ENCODE data around the gene PANK2. TPM values are rescaled to one million over a fixed set of nuclear protein-coding genes. Genes with fewer than 3 reads are reported as not detected.
"Not testable (repeated sequence)": the region's sequence is repeated elsewhere in the genome, so short reads cannot be mapped to it uniquely, and the experiment has no call there.

The PANK2 gene
- total and polyA plus RNA-seq, 2 of the 8 experiments (the other 6 are each of a cell fraction or from before 2014, with no cell fraction given), result 17.1 to 57.5 TPM

DNA sequence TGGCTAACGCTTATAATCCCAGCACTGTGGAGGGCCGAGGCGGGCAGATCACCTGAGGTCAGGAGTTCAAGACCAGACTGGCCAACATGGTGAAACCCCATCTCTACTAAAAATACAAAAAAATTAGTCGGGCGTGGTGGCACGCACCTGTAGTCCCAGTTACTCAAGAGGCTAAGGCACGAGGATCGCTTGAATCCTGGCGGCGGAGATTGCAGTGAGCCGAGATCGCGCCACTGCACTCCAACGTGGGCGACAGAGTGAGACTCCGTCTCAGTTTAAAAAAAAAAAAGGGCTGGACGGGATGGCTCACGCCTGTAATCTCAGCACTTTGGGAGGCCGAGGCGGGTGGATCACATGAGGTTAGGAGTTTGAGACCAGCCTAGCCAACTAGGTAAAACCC is 83.4 kb downstream of the PANK2 start:
- H4K91ac ChIP-seq (replicated peaks; ENCODE audit: insufficient read length, low read length); H3K4ac ChIP-seq (replicated peaks; ENCODE audit: insufficient read length, low read depth, low read length); H4K8ac ChIP-seq (ENCODE audit: extremely low read depth, insufficient read depth, low read length); H4K20me1 ChIP-seq (replicated peaks in 1 of 2; ENCODE audit: control insufficient read depth in 1 of 2, insufficient read depth in 2 of 2, low read length in 2 of 2); H3K23ac ChIP-seq (ENCODE audit: insufficient read length); H3K56ac ChIP-seq (replicated peaks; ENCODE audit: insufficient read length, low read depth, low read length); H3K23me2 ChIP-seq (ENCODE audit: low read depth, low read length); H2AK5ac ChIP-seq (ENCODE audit: low read depth, low read length); H3K4me1 ChIP-seq (replicated peaks in 1 of 4; ENCODE audit: control insufficient read depth in 3 of 4, insufficient read depth in 4 of 4, low read length in 3 of 4); H4K5ac ChIP-seq (ENCODE audit: insufficient read length, low read depth, low read length); H3K9ac ChIP-seq (replicated peaks in 1 of 4; ENCODE audit: extremely low read depth in 1 of 4, low read depth in 3 of 4, low read length in 3 of 4); FAIRE-seq; H2AFZ ChIP-seq (ENCODE audit: low read length); H3K27me3 ChIP-seq (replicated peaks in 1 of 4; ENCODE audit: control insufficient read depth in 3 of 4, extremely low read depth in 1 of 4, insufficient read depth in 3 of 4, low read length in 3 of 4); H3K36me3 ChIP-seq (ENCODE audit: control insufficient read depth in 2 of 4, insufficient read depth in 4 of 4, low read length in 3 of 4); H3K79me2 ChIP-seq (ENCODE audit: control insufficient read depth in 1 of 2, insufficient read depth in 2 of 2, low read length in 2 of 2); H3K79me1 ChIP-seq (ENCODE audit: low read depth, low read length); H2BK120ac ChIP-seq (replicated peaks; ENCODE audit: low read depth, low read length); H3K9me3 ChIP-seq (ENCODE audit: insufficient read depth in 2 of 2, low read depth in 1 of 2, low read length in 1 of 2); H3K4me2 ChIP-seq (ENCODE audit: insufficient read depth in 1 of 2, low read depth in 2 of 2, low read length in 2 of 2); DNase-seq (ENCODE audit: low read depth in 1 of 2, low spot score in 2 of 2); H3K4me3 ChIP-seq (ENCODE audit: extremely low read depth in 1 of 4, insufficient read depth in 2 of 4, low read depth in 3 of 4, low read length in 4 of 4); H3K18ac ChIP-seq (ENCODE audit: extremely low read depth, low read length); H3K14ac ChIP-seq (ENCODE audit: insufficient read length); H2BK20ac ChIP-seq (ENCODE audit: low read length); H3K27ac ChIP-seq (ENCODE audit: low read depth, low read length); POLR2A ChIA-PET (ENCODE audit: partially characterized antibody); H2BK15ac ChIP-seq (ENCODE audit: low read length); H2BK12ac ChIP-seq (ENCODE audit: low read depth, low read length); H2BK5ac ChIP-seq (ENCODE audit: low read depth, low read length): not testable (repeated sequence)
- CTCF ChIA-PET (ENCODE audit: partially characterized antibody), result interaction anchor here (0.9 kb wide), 1 partner anchor 8 kb away, joined by 3 read pairs; no protein-coding TSS in a partner anchor
- WGBS, 2 experiments (ENCODE audit: extremely low coverage in 1 of 2, insufficient coverage in 1 of 2, insufficient read length in 1 of 2, insufficient replicate concordance in 2 of 2, low coverage in 1 of 2, low lambda C conversion rate in 2 of 2, missing lambda C conversion rate in 1 of 2), result 95% methylated on average over 20 of the region's 20 CpGs; no CpG with 5 or more reads in 1 of the 2 experiments
